Measurements from ENCODE around the gene NAT14.

DNA sequence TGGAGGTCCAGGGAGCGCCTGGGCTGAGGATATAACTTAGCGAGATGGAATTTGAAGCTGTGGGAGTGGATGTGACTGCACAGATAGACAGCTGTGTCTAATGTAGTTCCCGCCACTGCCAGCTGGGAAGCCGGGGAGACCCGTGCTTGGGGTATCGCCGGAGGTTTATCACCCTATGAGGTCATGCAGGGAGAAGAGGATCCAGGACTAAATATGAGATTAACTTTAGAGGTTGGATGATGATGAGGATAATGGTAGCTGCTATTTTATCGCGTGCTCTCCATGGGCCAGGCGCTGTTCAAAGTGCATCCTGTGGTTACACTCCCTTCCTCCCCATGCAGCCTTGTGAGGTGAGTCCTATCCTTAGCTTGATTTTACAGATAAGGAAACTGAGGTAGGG is 23.1 kb downstream of the NAT14 start:
- TF ChIP-seq CEBPB (IDR thresholded peaks at IDR 0.05; ENCODE audit: low read depth) (no peak), EZH2phosphoT487 (IDR thresholded peaks at IDR 0.05; ENCODE audit: borderline replicate concordance) (no peak), POLR2AphosphoS5 (IDR thresholded peaks at IDR 0.05; ENCODE audit: low read depth, low read length) (no peak), CTCF (IDR thresholded peaks at IDR 0.05 in 2 of 3, conservative IDR thresholded peaks at IDR 0.05 in 1 of 3; ENCODE audit: borderline replicate concordance in 1 of 3, insufficient read depth in 1 of 3, low read depth in 2 of 3, low read length in 2 of 3) (no peak), JUND (IDR thresholded peaks at IDR 0.05) (no peak), POLR2A (IDR thresholded peaks at IDR 0.05; ENCODE audit: borderline replicate concordance, extremely low read depth, insufficient read depth, insufficient read length) (no peak), TCF7L2 (IDR thresholded peaks at IDR 0.05; ENCODE audit: borderline replicate concordance, extremely low read depth, insufficient read depth, insufficient read length) (no peak)
